Ascending aorta (tissue), 2 donors: ENCODE data around the gene GINS3. TPM values are rescaled to one million over a fixed set of nuclear protein-coding genes. Genes with fewer than 3 reads are reported as not detected.
"Not testable (repeated sequence)": the region's sequence is repeated elsewhere in the genome, so short reads cannot be mapped to it uniquely, and the experiment has no call there.

Source experiments
- DNase-seq, 2 donors: peaks; one replicate each; pipeline ENCODE4 v3.0.0-alpha.2; 2019; ENCODE audit warnings: low spot score in 2 of 2
- H3K27ac ChIP-seq, 2 donors: fragments of 200-600 bp; sonication (generic); one replicate each; pipeline ENCODE4 v1.5.1; 2016 to 2017; ENCODE audit warnings: mild to moderate bottlenecking in 1 of 2
- H3K27me3 ChIP-seq: fragments of 200-600 bp; sonication (generic); one replicate; pipeline ENCODE4 v1.5.1; 2017
- H3K36me3 ChIP-seq, 2 donors: fragments of 200-600 bp; sonication (generic); one replicate each; pipeline ENCODE4 v1.5.1; 2016
- H3K4me1 ChIP-seq, 2 donors: fragments of 200-600 bp; sonication (generic); one replicate each; pipeline ENCODE4 v1.5.1; 2016 to 2017; ENCODE audit warnings: mild to moderate bottlenecking in 1 of 2
- H3K4me3 ChIP-seq, 2 donors: fragments of 200-600 bp; sonication (generic); one replicate each; pipeline ENCODE4 v1.5.1; 2016 to 2017; ENCODE audit warnings: mild to moderate bottlenecking in 1 of 2
- H3K9me3 ChIP-seq, 2 donors: fragments of 200-600 bp; sonication (generic); one replicate each; pipeline ENCODE4 v1.5.1; 2016
- intact Hi-C: fragments of 100-400 bp; cut with DNase I; formaldehyde crosslinking; loops from one replicate; pipeline ENCODE4 v1.15.1; 2023
- total RNA-seq: library from RNA; depleted of rRNA; stranded (reverse); fragments of >200 nt; gene quantifications from one replicate; pipeline ENCODE4 v1.1.0, GENCODE V29; 2016
- TF ChIP-seq, protein P1 (sequence below), 3 experiments: fragments of 200-600 bp in 2 of 3; fragments of 450-650 bp in 1 of 3; sonication (generic) in 2 of 3; IDR thresholded peaks; one replicate each; pipeline ENCODE4 v1.5.1; 2016 to 2019; ENCODE audit warnings: antibody characterized with exemption in 3 of 3, mild to moderate bottlenecking in 1 of 3, moderate library complexity in 1 of 3

Gene GINS3
- total RNA-seq, 1 donor from 2014 or later: 21.8 TPM

DNA sequence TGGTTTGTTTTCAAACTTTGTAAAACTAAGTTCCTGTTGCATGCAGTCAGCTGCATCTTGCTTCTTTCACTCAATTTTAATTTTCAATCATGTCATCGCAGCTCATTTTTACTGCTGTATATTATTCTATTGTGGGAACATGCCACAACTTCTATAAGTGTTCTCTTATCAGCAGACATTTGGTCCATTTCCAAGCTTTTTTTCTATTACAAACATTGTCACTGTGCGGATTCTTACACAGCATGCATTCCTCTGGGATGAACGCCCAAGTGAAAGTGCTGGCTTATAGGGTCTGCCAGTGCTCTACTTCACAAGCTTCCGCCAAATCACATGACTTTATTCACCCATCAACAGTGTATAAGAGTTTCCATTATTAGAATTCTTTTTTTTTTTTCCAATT lies 22.7 kb downstream of the GINS3 start:
- TF ChIP-seq, protein P1, sequence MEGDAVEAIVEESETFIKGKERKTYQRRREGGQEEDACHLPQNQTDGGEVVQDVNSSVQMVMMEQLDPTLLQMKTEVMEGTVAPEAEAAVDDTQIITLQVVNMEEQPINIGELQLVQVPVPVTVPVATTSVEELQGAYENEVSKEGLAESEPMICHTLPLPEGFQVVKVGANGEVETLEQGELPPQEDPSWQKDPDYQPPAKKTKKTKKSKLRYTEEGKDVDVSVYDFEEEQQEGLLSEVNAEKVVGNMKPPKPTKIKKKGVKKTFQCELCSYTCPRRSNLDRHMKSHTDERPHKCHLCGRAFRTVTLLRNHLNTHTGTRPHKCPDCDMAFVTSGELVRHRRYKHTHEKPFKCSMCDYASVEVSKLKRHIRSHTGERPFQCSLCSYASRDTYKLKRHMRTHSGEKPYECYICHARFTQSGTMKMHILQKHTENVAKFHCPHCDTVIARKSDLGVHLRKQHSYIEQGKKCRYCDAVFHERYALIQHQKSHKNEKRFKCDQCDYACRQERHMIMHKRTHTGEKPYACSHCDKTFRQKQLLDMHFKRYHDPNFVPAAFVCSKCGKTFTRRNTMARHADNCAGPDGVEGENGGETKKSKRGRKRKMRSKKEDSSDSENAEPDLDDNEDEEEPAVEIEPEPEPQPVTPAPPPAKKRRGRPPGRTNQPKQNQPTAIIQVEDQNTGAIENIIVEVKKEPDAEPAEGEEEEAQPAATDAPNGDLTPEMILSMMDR (IDR thresholded peaks at IDR 0.05): no peak
- no peaks in the 10 kb centered on the region for H3K4me1 ChIP-seq
- DNase-seq: no peak
- intact Hi-C loops: no loop called here
- H3K9me3 ChIP-seq: no peaks in the 10 kb centered on the region
- H3K4me3 ChIP-seq: no peak overlapping the region
- no peaks in the 10 kb centered on the region for H3K36me3 ChIP-seq
- no peaks in the 10 kb centered on the region for H3K27me3 ChIP-seq
- no peak overlapping the region for H3K27ac ChIP-seq

DNA sequence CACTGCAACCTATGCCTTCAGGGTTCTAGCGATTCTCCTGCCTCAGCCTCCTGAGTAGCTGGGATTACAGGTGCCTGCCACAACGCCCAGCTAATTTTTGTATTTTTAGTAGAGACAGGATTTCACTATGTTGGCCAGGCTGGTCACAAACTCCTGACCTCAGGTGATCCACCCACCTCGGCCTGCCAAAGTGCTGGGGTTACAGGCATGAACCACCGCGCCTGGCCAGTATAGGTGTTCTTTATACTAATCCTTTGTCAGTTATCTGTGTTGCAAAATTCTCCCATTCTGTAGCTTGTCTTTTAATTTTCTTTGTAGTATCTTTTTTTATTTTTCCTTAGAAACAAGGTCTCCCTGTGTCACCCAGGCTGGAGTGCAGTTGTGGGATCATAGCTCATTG lies 23.7 kb downstream of the GINS3 start:
- H3K4me3 ChIP-seq, H3K4me1 ChIP-seq, intact Hi-C loops, H3K9me3 ChIP-seq, H3K27ac ChIP-seq, H3K27me3 ChIP-seq, H3K36me3 ChIP-seq, DNase-seq: not testable (repeated sequence)

DNA sequence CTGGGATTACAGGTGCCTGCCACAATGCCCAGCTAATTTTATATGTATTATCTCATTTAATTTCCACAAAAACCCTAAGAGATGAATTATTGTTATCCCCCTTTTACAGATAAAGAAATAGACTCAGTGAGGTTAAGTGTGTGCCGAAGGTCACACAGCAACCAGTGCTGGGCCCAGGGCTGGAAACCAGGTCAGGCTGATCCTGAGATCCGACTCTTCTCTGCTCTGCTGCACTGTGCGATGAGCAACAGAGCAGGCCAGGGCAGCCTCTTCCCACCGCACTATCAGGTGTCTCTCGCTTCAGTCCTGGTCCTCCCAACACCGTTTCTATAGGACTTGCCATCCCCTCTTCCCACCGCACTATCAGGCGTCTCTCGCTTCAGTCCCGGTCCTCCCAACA lies 24.8 kb downstream of the GINS3 start:
- intact Hi-C loops: no loop called here
- DNase-seq: no peak

DNA sequence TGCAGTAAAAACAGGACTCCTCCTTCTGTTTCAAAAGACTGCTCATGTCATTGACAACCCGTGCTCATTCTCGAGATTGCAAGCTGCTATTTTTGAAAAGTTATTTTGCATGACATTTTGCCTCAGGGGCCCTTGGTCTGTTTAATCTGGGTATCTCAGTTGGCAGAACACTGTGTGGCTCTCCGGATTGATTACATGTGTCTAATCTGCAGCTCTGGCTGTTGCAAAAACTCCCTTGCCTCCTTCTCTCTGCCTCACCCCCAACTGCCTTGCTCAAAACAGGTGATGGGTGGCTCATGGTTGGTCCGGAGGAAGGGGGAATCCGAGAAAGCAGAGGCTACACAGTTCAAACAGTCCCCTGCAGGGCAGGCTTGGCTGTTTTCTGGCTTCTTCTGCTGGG lies 25.3 kb downstream of the GINS3 start:
- H3K27me3 ChIP-seq: no peaks in the 10 kb centered on the region
- DNase-seq: no peak
- no peaks in the 10 kb centered on the region for H3K9me3 ChIP-seq
- H3K36me3 ChIP-seq: no peaks in the 10 kb centered on the region
- H3K4me3 ChIP-seq: no peak overlapping the region
- intact Hi-C loops: no loop called here
- no peak overlapping the region for H3K27ac ChIP-seq
- TF ChIP-seq, protein P1 (IDR thresholded peaks at IDR 0.05): no peak
- H3K4me1 ChIP-seq: no peaks in the 10 kb centered on the region

More for the DNA sequence above, 24.8 kb downstream of the GINS3 start:
- H3K27ac ChIP-seq: no peak overlapping the region
- no peaks in the 10 kb centered on the region for H3K27me3 ChIP-seq
- H3K4me3 ChIP-seq: no peak overlapping the region
- no peaks in the 10 kb centered on the region for H3K4me1 ChIP-seq
- no peaks in the 10 kb centered on the region for H3K9me3 ChIP-seq
- TF ChIP-seq, protein P1 (IDR thresholded peaks at IDR 0.05): no peak
- H3K36me3 ChIP-seq: no peaks in the 10 kb centered on the region

DNA sequence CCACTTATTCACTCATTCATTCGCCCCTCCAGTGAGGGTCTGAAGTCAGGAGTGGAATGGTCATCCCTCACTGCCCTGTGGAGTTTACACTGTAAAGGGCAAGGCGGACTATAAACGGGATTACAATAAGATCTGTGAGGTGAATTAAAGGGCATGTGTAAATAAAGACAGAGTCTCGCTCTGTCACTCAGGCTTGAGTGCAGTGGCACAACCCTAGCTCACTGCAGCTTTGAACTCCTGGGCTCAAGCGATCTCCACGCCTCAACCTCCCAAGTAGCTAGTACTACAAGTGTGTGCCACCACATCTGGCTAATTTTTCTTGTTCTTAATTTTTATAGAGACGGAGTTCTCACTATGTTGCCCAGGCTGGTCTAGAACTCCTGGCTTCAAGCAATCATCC lies 25.8 kb downstream of the GINS3 start:
- intact Hi-C loops: no loop called here
- H3K4me3 ChIP-seq: no peak overlapping the region
- no peak for DNase-seq
- H3K36me3 ChIP-seq: no peaks in the 10 kb centered on the region
- H3K27ac ChIP-seq: no peak overlapping the region
- no peaks in the 10 kb centered on the region for H3K4me1 ChIP-seq
- no peaks in the 10 kb centered on the region for H3K27me3 ChIP-seq
- H3K9me3 ChIP-seq: no peaks in the 10 kb centered on the region
- TF ChIP-seq, protein P1 (IDR thresholded peaks at IDR 0.05): no peak

DNA sequence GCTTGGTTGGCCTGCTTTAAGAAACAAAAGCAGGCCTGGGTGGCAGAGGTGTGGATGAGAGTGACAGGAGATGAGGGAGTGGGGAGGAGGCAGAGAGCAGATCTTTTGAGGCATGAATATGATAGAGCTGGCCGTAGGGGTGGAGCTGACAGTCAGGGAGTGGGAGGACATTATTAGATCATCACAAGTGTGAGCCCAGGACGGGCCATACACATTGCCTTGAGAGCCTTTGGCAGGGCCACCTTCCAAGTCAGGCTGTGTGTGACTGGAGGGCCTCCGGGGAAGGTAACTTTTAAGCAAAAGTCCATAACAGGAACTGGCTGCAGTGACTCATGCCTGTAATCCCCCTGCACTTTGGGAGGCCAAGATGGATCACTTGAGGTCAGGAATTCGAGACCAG lies 26.3 kb downstream of the GINS3 start:
- H3K4me1 ChIP-seq: no peaks in the 10 kb centered on the region
- H3K9me3 ChIP-seq: no peaks in the 10 kb centered on the region
- no peaks in the 10 kb centered on the region for H3K27me3 ChIP-seq
- TF ChIP-seq, protein P1 (IDR thresholded peaks at IDR 0.05): no peak
- H3K36me3 ChIP-seq: no peaks in the 10 kb centered on the region
- intact Hi-C loops: no loop called here
- H3K27ac ChIP-seq: no peak overlapping the region
- no peak for DNase-seq
- no peak overlapping the region for H3K4me3 ChIP-seq
